Neuron (in vitro differentiated cells): ENCODE data around the gene PTPN14.

Experiments
- H2AFZ ChIP-seq: one replicate; pipeline ENCODE4 v1.6.1; 2013; ENCODE audit warnings: low read depth, mild to moderate bottlenecking, inconsistent platforms, low read length, moderate library complexity
- H3K27me3 ChIP-seq: one replicate; pipeline ENCODE4 v1.6.1; 2013; ENCODE audit warnings: low read length; ENCODE audit not compliant: insufficient read depth
- H3K36me3 ChIP-seq: one replicate; pipeline ENCODE4 v1.6.1; 2013; ENCODE audit warnings: low read length; ENCODE audit not compliant: insufficient read depth
- H3K4me1 ChIP-seq: one replicate; pipeline ENCODE4 v1.6.1; 2013; ENCODE audit warnings: low read length; ENCODE audit not compliant: insufficient read depth
- H3K4me3 ChIP-seq: 2 replicates; pipeline ENCODE4 v1.5.1; 2013; ENCODE audit warnings: mild to moderate bottlenecking, low read length, moderate library complexity
- H3K9me3 ChIP-seq: one replicate; pipeline ENCODE4 v1.6.1; 2013; ENCODE audit warnings: low read length

Gene PTPN14

GRCh38 chr1:214469290-214469689 is 82.1 kb downstream of the PTPN14 start:
- no peak overlapping the region for H3K4me3 ChIP-seq
- H3K9me3 ChIP-seq, result no peaks in the 10 kb centered on the region
- H3K36me3 ChIP-seq, result no peaks in the 10 kb centered on the region
- H3K4me1 ChIP-seq, result no peaks in the 10 kb centered on the region
- no peak overlapping the region for H2AFZ ChIP-seq
- no peaks in the 10 kb centered on the region for H3K27me3 ChIP-seq

- Histone ChIP-seq H3K9me3 (peaks cover 2% of the 10 kb centered on the region), H3K27me3 (no peaks in the 10 kb centered on the region), H2AFZ (no peak overlapping the region), H3K36me3 (no peaks in the 10 kb centered on the region), H3K4me1 (no peaks in the 10 kb centered on the region), H3K4me3 (no peak overlapping the region)
Observed at GRCh38 chr1:214467078-214467585, 84.3 kb downstream of the PTPN14 start.

GRCh38 chr1:214466403-214467077 is 84.9 kb downstream of the PTPN14 start:
- H2AFZ ChIP-seq, result no peak overlapping the region
- H3K27me3 ChIP-seq, result no peaks in the 10 kb centered on the region
- peaks cover 2% of the 10 kb centered on the region for H3K9me3 ChIP-seq
- H3K4me3 ChIP-seq, result no peak overlapping the region
- no peaks in the 10 kb centered on the region for H3K4me1 ChIP-seq
- no peaks in the 10 kb centered on the region for H3K36me3 ChIP-seq

- H2AFZ ChIP-seq, result no peak overlapping the region
- H3K27me3 ChIP-seq, result no peaks in the 10 kb centered on the region
- H3K9me3 ChIP-seq, result peaks cover 2% of the 10 kb centered on the region
- H3K36me3 ChIP-seq, result no peaks in the 10 kb centered on the region
- H3K4me1 ChIP-seq, result no peaks in the 10 kb centered on the region
- H3K4me3 ChIP-seq, result no peak overlapping the region
Observed at GRCh38 chr1:214464445-214465287, 86.7 kb downstream of the PTPN14 start.

- Histone ChIP-seq H3K4me1 (no peaks in the 10 kb centered on the region), H3K4me3 (no peak overlapping the region), H3K9me3 (peaks cover 2% of the 10 kb centered on the region), H3K27me3 (no peaks in the 10 kb centered on the region), H3K36me3 (no peaks in the 10 kb centered on the region), H2AFZ (no peak overlapping the region)
Observed at GRCh38 chr1:214463596-214463995, 87.8 kb downstream of the PTPN14 start.

GRCh38 chr1:214462882-214463281 is 88.5 kb downstream of the PTPN14 start:
- no peak overlapping the region for H3K4me3 ChIP-seq
- H3K9me3 ChIP-seq, result peaks cover 2% of the 10 kb centered on the region
- H3K4me1 ChIP-seq, result no peaks in the 10 kb centered on the region

GRCh38 chr1:214461305-214461704 is 90.1 kb downstream of the PTPN14 start:
- Histone ChIP-seq H3K4me3 (no peak overlapping the region), H2AFZ (no peak overlapping the region), H3K36me3 (no peaks in the 10 kb centered on the region), H3K4me1 (no peaks in the 10 kb centered on the region), H3K27me3 (no peaks in the 10 kb centered on the region), H3K9me3 (peaks cover 2% of the 10 kb centered on the region)

More at GRCh38 chr1:214462882-214463281, 88.5 kb downstream of the PTPN14 start:
- Histone ChIP-seq H2AFZ (no peak overlapping the region), H3K27me3 (no peaks in the 10 kb centered on the region), H3K36me3 (no peaks in the 10 kb centered on the region)

GRCh38 chr1:214460304-214460916 is 91.0 kb downstream of the PTPN14 start:
- Histone ChIP-seq H3K27me3 (no peaks in the 10 kb centered on the region), H3K4me3 (no peak overlapping the region), H2AFZ (no peak overlapping the region), H3K9me3 (peaks cover 2% of the 10 kb centered on the region), H3K36me3 (no peaks in the 10 kb centered on the region), H3K4me1 (no peaks in the 10 kb centered on the region)

- no peaks in the 10 kb centered on the region for H3K36me3 ChIP-seq
- peaks cover 2% of the 10 kb centered on the region for H3K9me3 ChIP-seq
- H2AFZ ChIP-seq, result no peak overlapping the region
- no peaks in the 10 kb centered on the region for H3K27me3 ChIP-seq
- H3K4me1 ChIP-seq, result no peaks in the 10 kb centered on the region
- H3K4me3 ChIP-seq, result no peak overlapping the region
Observed at GRCh38 chr1:214459895-214460294, 91.5 kb downstream of the PTPN14 start.

GRCh38 chr1:214458541-214458940 is 92.9 kb downstream of the PTPN14 start:
- peaks cover 2% of the 10 kb centered on the region for H3K9me3 ChIP-seq
- no peak overlapping the region for H2AFZ ChIP-seq
- no peaks in the 10 kb centered on the region for H3K27me3 ChIP-seq
- no peaks in the 10 kb centered on the region for H3K36me3 ChIP-seq
- H3K4me3 ChIP-seq, result no peak overlapping the region
- no peaks in the 10 kb centered on the region for H3K4me1 ChIP-seq

GRCh38 chr1:214455971-214456867 is 95.2 kb downstream of the PTPN14 start:
- Histone ChIP-seq H3K27me3 (no peaks in the 10 kb centered on the region), H3K9me3 (no peaks in the 10 kb centered on the region), H3K4me3 (no peak overlapping the region), H2AFZ (no peak overlapping the region), H3K4me1 (no peaks in the 10 kb centered on the region), H3K36me3 (no peaks in the 10 kb centered on the region)

- Histone ChIP-seq H3K36me3 (no peaks in the 10 kb centered on the region), H3K4me1 (no peaks in the 10 kb centered on the region), H3K4me3 (no peak overlapping the region), H3K9me3 (no peaks in the 10 kb centered on the region), H2AFZ (no peak overlapping the region), H3K27me3 (no peaks in the 10 kb centered on the region)
Observed at GRCh38 chr1:214455479-214455878, 95.9 kb downstream of the PTPN14 start.
